Stimulated activated CD4-positive, alpha-beta T cell treated with anti-CD3 and anti-CD28 coated beads, TNF-alpha, amount 100 ng/mL, for 48 hours (primary cell): Measurements from ENCODE around the gene FLT4.

ENCODE experiments used
- DNase-seq, 3 donors: peaks; one replicate each; pipeline ENCODE4 v3.0.0-alpha.2; 2020; ENCODE audit warnings: low read depth in 3 of 3

The FLT4 gene

DNA sequence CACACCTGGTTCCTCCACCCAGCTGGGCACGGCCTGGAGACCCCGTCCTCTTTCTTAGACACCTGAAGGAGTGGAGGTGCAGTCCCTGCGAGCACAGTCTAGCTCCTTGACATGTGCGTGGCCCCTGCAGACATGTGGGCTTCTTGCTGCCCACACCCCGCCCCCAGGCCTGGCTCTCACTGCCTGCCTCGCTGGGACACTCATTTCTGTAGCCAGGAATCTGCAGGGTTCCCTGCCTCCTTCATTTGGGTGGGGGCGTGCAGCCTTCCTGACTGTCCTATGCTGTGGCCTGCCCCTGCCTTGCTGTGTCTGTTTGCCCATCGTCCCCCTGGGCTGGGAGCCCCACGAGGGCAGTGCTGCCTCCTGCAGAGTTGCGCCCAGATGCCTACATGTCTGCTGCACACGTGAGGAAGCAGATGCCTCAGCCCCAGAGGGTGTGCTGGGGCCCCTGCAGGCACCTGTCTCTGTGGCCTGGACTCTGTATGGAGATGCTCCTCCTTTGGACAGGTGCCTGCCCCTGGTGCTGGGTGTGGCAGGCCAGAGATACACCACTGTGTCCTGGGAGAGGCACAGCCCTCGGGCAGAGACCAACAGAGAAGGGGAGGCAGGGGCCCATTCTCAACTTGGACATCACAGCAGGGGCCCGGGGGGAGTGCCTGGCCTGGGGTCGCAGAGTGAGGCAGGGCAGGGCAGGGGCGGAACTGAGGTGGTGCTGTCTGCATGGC, 22.6 kb downstream of the FLT4 start:
- no peak for DNase-seq

DNA sequence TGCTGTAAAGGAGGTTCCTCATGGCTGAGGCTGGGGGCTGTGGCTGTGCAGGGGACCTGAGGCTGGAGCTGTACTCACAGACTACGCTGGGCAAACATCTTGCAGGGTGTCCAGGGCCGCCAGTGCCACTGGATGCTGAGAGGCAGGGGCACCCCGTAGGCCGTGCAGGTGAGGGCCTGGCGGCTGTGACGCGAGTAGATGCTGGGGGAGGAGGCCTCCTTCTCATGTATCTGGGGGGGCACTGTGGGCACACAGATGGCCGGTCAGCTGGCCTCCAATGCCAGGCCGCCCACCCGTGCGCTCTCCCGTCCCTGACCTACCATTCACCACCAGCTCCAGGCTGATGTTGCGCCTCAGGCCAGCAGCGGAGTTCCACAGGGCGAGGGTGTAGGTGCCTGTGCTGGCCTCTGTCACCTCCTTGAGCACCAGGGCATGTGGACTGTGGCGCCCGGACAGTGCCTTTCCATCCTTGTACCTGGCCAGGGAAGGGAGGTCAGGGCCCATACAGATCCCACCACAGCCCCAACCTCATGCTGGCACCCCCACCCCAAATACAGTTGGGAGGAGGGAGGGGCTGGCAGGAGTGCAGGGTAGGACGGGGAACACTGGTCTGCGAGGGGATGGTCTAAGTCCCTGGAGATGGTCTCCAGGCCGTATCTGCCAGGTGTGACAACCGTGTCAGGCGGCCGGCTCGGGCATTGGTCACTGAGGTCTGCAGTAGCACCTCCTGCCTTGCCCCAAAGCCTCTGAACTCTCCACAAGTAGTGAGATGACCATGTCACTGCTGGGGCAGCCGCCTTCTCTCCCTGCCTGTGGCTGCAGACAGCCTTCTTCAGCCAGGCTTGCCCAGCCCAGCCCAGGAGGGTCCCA, 23.4 kb downstream of the FLT4 start:
- no peak for DNase-seq

- DNase-seq, result no peak
These were observed 24.1 kb downstream of the FLT4 start for GRCh38 chr5:180625125-180625790.

DNA sequence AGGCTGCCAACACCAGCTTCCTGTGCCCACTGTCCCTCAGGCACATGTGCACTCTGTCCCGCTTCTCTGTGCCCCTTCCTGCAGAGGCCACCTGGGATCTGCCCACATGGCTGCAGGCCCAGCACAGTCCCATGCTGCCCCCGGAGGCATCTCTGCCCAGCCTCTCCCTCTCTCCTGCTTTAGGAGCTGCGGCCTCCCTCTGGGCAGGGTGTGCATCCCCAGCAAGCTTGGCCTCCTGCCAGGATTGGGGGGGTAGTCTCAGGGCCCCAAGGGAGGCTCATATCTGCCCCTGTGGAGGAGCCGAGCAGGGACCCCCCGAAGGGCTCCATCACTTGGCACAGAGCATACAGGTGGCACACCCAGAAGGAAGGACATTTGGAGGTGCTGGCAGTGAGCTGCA, 24.8 kb downstream of the FLT4 start:
- DNase-seq, result no peak

GRCh38 chr5:180623844-180624243, 25.6 kb downstream of the FLT4 start:
- DNase-seq, result no peak

- no peak for DNase-seq
These were observed 26.0 kb downstream of the FLT4 start for GRCh38 chr5:180623411-180623834.

GRCh38 chr5:180622910-180623309, 26.5 kb downstream of the FLT4 start:
- no peak for DNase-seq

GRCh38 chr5:180621311-180621710, 28.1 kb downstream of the FLT4 start:
- no peak for DNase-seq

GRCh38 chr5:180620014-180620413, 29.4 kb downstream of the FLT4 start:
- no peak for DNase-seq

DNA sequence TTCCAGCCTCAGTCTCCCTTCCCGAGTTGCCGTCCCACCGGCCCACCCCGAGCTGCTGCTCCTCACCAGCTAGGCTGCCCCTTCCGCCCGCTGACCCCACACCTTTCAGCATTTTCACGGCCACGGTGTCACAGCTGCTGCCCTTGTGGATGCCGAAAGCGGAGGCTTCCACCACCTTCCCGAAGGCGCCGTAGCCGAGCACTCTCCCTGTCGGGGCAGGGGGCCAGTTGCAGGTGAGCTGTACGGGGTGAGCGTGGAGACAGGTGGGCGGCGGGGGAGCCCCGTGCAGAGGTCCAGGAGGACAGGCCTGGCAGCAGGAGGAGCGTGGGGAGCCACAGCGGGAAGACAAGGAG, 29.9 kb downstream of the FLT4 start:
- DNase-seq, result no peak

DNA sequence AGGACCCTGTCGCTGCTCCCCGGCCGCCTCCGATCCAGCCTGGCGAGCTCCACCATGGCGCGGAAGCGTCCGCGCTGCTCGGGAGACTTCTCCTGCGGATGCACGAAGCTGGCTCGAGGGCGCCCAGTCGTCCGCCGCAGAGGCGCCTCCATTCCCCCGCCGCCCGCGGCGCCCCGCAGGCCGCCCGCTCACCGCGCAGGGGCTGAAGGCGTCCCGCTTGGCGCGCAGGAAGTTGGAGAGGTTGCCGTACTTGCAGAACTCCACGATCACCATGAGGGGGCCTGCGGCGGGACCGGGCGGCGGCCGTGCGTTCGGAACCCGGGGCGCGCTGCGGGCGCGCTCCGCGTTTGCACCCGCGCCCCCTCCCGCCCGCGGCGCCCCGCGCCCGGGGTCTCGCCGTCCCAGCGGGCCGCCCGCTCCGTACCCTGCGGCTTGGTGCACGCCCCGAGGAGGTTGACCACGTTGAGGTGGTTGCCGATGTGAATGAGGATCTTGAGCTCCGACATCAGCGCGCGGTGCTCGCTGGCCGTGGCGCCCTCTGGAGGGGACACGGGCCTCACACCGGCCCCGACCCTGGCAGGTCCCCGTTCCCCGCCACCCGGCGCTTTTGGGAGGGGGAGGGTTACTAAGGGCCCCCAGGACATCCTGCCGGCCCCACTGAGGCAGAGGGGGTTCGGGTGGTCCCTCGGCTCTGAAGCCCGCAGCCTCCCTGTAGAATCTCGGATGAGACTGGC, 30.4 kb downstream of the FLT4 start:
- peak; percentile 11 to 13 (median 11) for DNase-seq

DNA sequence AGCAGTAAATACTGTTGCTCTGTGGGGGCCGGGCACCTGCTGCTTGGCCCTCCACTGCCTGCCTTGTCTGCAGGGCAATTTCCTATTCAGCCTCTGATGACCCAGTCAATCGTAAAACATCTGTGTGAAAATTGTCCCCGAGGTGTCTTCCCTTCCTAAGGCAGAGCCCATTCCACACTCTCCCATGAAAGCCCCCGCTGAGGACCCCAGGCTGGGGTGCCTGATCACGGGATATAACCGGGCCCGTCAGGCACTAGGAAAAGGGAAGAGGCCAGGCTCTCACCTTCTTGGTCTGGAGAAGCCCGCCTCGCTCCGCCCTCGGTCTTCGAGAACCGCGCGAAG, 30.9 kb downstream of the FLT4 start:
- no peak for DNase-seq

DNA sequence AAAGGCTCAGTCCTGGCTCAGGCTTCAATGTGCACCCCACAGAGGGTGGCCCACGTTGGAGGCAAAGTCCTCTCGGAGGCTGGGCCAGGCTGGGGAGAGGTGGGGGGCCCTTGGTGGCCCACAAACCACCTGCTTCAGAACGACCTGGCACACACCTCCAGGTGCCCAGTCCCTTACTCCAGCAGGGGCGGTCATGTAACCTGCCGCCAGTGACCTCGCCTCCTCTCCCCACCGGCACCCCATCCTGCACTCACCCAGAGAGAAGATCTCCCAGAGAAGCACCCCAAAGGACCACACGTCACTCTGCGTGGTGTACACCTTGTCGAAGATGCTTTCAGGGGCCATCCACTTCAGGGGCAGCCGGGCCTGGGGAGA, 35.6 kb downstream of the FLT4 start:
- DNase-seq, result no peak

DNA sequence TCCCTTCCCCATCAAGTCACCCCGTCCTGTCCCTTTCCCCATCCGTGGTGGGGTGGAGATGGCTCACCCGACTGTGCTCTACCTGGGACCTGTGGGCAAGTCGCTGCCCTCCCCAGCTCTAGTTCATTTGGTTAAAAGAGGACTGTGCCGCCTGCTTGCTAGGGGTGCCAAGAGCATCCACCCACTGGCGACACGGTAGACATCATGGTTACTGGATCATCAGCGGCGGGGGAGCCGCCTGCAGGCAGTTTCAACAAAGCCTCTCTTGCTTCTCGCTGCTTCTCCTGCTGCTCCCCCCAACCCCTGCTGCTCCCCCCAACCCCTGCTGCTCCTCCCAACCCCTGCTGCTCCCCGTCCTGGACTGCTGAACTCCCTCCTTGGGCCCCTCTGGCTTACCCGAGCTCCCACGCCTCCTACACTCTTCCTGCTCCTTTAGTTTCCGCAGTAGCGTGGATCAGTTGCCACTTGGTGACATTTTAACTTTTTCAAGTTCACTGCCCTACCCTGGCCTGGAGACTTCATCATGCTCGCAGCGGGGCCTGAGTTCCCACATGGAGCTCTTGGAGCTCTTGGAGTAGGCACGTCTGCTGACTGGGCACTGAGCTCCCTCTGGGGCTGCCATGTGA, 36.1 kb downstream of the FLT4 start:
- DNase-seq, result no peak

DNA sequence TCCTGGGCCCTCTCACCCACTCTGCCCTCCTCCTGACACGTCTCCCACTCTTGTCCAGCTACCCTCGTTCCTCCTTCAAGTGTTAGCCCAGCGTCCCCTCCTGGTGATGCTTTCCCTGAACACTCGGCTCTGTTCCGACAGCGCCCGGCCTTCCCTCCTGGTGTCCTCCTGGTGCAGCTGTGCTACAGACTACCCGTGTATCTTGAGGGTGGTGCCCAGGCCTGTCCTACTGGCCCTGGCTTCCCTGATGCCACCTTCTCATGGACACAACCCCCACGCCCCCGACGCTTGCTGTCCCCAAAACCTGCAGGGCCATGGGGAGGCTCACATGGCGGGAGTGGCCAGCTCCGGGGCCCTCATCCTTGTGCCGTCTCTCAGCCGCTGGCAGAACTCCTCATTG, 36.7 kb downstream of the FLT4 start:
- DNase-seq, result no peak

DNA sequence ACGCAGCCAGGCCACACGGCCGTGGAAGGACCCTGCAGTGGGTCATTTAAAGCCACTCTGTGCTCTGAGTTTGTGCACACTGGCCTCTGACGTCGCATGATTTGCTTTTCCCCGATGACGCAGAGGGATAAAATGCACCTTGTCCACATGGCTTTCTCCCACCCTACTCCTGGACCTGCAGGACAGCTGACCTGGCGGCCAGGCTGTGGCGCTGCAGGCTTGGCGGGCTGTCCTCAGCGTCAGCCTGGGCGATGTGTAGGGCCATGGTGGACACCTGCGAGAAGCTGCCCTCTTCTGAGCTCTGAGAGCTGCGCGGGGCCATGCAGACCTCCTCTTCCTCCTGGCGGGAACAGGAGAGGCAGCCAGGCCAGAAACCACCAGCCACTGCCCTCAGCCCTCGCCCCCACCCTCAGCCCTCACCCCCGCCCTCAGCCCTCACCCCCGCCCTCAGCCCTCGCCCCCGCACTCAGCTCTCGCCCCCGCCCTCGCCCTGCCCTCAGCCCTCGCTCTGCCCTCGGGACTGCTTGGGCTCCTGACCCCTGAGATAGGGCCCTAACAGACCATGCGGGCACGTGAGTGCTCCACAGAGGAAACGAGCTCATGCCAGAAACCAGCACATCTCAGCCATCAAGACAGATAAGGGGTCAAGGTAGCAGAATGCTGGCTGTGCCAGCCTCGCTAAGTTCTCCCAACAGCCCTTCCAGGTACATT, 38.1 kb downstream of the FLT4 start:
- no peak for DNase-seq

GRCh38 chr5:180609817-180610550, 39.4 kb downstream of the FLT4 start:
- no peak for DNase-seq

- DNase-seq, result no peak
These were observed 40.0 kb downstream of the FLT4 start for GRCh38 chr5:180609386-180609785.

DNA sequence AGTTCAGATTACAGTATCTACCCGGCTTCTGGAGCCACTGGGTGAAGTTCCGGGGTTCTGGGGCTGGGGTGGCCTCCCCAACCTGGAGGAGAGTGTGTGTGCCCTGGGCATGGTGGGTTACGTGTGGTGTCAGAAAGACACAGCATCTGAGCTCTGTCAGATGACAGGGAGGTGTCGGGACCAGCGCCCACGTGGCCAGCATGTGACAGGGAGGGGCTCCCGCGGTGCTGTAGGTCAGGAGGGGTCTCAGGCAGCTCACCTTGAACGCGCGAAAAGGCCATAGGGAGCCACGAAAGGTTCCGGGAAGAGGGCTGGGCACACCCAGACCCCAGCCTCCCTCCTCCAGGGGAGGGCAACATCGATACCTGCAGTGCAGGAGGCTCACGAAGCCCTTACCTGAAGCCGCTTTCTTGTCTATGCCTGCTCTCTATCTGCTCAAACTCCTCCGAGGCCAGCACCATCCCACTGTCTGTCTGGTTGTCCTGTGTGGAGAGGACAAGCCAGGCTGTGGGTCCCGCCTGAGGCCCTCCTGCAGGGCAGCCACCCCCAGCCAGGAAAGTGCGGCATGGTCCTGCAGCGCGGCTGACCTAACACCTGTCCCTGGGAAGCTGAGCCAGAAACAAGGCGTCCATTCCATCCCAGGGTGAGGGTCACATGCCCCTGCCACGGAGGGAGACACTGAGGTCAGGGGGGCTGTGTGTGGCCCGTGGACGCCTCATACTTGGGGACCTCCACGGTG, 40.7 kb downstream of the FLT4 start:
- DNase-seq, result no peak
